Cerebellar cortex (tissue), 1 donor: ENCODE results near the gene TNS1.

ENCODE experiments used
- DNase-seq: peaks from one replicate; pipeline ENCODE4 v3.0.0-alpha.2; 2015; ENCODE audit warnings: low spot score

TNS1 gene

DNA sequence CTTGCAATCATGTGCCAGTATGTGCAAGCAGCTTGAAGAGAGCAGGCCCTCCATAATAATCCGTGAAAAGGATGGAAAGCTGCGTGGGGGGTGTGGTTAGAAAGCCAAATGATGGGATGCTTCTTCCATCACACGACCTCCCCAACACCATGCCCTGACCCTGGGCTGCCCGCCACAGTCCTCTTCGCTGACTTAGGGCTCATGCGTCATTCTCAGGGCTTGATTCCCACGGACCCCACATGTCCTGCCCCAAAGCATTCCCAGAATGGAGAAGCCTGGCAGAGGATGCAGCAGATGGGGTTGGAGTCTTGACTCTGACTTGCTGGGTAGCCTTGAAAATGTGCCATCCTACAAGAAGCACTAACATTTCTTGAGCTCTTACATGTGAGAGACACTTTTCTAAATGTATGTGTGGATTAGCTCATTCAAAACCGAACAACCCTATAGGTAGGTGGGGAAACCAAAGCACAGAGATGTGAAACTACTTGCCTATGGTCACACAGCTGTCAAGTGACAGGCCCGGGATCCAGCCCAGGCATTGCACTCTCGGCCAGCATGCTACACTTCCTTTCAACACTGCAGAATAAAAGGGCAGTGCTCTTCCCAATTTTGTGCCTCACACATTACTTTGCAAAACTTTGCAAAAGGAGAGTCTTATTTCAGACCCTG is 3.7 kb downstream of the TNS1 start:
- DNase-seq: no peak

DNA sequence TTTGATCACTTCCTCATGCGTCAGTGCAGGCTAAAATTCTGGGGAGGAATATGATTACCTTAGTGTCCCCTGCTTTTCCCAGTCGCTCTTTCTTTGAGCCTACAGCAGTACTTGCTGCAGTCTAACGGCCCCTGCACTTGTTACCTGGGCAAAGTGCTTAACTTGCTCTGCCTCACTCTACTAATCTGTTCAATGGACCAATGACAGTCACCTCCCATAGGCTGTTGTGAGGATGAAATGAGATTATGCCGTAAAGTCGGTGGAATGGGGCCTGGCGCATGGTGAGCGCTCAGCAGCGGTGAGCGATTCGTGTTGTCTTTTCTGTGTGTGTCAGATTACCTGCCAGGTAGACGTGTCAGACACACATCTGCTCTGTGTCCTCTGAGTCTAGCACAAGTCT is 5.3 kb downstream of the TNS1 start:
- no peak for DNase-seq

DNA sequence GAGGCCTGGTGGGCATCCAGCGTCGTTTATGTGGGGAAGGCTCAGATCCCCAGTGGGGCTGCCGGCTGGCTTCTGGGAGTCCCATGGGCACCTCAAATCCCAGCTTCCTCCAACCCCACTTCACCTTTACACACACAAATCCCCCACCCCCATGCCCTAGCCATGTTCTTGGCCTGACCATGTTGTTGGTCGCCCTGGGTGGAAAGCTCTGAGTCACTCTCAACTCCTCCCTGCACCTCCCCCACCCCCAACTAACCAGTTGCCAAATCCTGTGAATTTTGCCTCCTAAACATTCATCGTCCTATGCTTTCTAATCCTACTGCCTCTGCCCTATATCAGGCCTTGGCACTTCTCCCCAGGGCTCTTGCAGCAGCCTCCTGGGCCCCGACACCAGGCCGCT is 6.4 kb downstream of the TNS1 start:
- DNase-seq: no peak

DNA sequence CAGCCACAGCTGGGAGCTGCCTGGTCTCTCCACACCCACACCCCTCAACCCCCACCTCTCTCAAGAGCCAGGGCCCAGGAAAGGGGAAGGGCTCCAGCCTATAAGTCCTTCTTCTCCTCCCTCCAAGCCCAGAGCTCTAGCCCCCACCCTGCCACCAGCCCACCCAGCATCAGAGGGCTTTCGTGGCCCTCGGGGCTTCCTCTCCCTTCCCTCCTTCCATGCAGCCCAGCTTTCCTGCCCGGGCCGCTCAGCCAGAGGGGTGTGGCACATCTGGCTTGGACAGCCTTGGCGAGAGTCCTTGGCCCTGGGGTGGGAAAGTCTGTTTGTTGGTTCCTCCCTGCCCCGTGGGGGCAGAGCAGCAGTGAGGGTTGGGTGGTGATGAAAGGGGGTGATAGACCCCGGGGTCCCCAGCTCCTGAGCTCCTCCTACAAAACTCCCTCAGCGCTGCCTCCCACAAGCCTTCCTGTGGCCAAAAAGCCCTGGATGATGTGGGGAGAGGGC is 7.0 kb downstream of the TNS1 start:
- DNase-seq: no peak

DNA sequence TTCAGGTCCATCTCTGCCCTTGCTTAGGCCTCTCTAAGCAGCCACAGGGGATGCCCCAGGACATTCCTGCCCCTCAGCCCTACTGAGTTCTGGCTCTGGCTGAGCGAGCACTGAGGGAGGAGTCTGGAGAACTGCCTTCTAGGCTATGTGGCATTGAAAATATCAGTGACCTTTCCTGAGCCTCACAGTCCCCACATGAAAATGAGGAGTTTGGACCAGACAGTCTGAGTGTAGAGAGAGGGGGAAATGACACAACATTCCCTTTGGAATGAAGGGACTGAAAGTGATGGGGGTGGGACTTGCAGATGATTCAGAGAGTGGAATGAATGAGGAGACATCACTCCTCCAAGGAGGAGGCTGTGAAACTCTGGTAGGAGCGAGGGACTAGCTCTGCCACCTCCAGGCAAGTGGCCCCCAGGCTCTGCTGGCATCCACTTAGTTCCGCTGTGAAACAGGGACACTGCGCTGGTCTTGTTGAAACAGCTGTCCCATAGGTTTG is 8.0 kb downstream of the TNS1 start:
- no peak for DNase-seq

DNA sequence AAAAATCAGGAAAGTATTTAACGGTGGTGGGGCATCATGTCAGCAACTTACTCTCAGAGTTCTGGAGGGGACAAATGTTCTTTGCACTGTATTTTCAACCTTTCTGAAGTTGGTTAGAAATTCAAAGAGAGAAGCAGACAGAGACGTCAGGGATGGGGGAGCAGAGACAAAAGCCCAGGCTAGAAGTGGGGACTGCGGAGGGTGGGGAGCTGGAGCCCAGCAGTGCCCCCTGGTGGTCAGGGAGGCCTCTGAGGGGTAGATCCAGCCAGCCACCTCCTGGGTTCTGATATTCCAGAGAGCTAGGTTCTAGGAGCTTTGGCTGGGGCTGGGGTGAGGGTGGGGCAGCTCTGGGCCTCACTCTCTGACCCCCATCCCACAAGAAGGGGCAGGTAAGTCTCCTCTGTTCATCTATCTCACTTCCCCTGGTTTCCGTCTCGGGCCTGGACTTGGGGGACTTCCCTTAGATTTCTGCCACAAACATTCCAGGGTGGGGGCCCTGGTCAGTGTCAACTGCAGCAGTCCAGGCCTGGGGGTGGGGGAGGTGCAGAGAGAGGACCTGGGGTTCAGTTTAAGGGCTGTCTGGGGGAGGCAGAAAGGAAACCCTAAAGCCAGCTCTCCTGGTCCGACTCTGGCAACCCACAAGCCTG is 8.9 kb downstream of the TNS1 start:
- peak; percentile 12 for DNase-seq

DNA sequence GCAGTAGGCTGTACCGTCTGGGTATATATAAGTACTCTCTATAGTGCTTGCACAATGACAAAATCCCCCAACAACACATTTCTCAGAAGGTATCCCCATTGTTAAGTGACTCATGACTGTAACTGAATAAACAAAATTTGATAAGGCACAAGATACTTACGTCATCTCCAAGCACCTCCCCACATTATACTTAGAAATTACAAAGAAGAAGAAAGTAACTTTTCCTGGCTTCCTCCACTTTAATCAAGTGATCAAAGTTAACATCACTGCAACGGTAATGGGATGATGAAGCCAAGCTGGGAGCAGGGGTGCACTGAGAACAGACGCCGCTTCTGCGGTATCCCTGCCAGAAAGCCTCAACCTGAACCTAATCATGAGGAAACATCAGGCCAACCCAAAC is 9.7 kb downstream of the TNS1 start:
- DNase-seq: no peak

DNA sequence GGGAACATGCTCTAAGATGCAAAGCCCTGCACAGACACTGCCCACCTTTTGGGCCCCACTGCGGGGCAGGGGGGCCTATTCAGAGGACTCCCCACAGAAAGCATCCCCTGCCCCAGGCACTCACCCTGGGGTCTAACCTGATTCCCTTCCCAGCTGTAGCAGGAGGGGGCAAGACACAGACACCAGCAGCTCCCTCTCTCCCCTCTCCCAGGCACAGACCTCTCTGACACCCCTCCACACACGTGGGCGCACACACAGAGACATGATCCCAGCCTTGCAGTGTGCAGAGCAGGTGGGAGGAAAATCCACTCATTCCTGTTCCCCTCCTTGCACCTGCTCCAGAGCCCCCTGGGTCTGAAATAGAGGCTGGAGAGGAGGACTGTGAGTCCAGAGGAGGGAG is 10.7 kb downstream of the TNS1 start:
- no peak for DNase-seq

DNA sequence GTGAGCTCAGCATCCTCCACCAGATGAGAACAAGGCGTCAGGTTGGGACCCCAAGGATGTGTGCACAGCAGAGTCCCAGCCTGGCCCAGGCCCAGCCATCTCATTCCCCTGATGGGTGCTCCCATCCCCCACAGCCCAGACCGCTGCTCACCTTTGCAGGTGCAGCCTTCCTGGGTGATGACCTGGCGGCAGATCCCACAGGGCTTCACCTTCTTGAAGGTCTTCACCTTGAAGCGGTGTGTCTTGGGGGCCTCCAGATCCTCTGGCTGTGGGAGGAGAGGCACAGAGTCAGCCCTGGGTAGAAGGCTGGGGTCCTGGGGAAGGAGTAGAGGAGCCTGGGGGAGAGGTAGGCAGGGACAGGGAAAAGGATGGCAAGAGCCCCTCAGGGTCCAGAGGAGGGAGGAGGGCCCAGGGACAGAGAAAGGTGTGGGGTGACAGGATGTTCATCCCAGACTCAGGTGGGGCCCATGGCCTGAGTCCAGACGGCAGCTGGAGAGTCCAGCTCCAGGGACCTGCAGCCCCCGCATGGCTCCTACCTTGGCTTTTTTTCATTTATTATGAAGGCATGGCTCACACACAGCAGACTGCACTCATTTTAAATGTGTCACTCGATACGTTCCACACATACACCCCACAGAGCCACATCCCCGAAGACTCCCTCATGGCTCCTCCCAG is 11.9 kb downstream of the TNS1 start:
- no peak for DNase-seq

DNA sequence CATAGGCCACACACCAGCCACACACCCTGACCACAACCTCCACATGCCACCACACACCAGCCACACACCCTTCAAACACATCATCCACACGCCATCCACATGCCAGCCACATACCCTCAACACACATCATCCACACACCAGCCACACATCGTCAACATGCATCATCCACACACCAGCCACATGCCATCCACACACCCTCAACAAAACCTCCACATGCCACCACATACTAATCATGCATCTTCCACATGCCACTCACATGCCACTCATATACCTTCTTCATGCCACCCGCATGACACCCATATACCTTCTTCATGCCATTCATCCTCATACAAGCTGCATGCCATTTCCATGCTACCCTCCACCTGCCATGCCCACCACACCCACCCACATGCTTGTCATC is 12.4 kb downstream of the TNS1 start:
- DNase-seq: no peak

DNA sequence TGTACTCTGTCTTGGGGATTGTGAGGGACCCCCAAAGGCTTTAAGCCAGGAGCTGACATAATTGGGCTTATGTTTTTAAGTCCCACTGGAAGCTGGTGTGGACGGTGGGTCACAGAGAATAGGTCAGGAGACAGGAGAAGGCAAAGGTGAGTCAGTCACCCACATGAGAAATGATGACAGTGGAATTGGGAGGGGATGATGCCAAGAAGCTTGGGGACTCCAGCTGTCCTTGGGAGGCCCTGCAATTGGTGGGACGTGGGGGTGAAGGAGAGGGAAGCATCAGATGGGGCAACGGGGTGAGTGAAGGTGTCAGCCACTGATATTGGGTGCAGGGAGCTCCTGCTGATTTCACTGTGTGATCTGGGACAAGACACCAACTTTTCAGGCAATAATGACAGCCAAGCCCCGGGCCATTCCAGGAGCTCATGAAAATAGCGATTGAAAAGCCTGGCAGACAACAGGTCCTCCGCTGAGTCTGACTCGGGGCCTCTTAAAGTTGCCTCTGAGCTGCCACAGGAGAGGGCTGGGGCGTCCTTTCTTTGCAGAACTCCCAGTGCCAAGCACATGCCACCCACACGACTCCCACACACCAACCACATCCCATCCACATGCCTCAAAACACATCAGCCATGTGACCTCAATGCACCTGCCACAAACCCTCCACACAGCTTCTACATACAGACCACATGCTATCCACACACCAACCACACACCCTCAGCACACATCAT is 13.4 kb downstream of the TNS1 start:
- no peak for DNase-seq

DNA sequence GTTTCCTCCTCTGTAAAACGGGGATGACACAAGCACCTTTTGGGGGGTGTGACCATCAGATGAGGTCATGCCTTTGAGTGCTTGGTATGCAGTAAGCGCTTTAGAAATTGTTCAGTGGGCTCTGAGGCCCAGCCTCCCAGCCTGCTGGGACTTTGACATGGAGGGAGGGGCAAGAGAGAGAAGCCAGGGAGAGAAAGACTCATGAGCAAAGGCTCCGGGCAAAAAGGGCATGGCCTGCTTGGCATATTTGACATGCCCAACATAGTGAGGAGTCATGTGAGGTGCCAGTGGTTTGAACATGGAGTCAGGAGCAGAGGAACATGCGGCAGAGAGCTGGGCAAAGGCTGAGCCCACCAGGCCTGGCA is 14.0 kb downstream of the TNS1 start:
- no peak for DNase-seq

DNA sequence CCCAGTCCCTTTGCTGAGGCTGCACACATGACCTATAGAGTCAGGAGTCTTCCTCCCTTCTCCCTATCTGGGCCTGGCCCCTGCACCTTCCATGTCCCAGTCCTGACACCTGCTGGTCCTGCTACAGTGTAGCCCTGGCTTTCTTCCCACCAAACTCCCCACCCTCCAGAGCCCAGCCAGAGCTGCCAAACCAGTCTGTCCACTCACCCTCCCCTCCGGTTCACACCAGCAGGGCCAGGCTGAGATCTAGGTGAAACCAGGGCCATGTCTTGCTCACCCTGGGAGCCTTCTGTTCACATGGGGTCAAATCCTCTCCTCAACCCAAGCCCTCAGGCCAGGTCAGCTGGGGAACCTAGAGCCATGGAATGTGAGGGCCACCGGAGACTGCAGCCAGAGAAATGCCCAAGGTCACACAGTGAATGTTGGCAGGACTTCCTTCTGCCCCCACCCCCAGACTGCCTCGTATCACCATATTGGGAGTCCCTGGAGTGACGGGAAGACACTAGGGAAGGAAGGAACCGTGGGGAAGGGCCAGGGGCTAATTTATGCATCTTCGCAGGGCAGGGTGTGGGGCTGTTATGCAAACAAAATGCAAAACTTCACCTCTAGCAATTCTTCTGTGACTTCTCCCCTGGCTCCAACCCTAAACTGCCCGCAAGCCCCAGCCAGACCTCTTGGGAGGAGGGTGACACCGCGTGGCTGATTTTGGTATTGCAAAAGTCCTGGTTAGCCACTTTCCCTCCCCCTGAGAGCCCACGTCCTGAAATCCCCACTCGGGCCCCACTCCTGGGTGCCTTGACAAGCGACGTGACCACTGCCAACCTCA is 14.6 kb downstream of the TNS1 start:
- DNase-seq: peak; percentile 50

DNA sequence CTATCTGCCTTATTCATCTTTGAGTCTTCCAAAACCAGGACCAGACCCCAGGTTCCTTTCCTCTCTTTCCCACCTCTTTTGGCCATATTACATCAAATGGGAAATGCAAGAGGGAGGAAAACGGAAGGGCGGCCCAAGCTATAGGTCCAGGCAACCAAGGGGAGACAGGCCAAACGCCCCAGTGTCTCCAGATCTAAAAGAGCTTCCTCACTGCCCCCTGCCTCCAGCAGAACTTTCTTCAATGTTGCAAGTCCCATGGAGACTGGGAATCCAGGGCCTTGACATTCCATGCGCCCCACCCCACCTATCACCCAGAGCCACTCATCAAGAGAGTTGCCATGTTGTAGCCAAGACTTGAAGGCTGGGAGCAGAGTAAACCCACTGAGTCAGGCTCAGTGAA is 15.4 kb downstream of the TNS1 start:
- DNase-seq: no peak

DNA sequence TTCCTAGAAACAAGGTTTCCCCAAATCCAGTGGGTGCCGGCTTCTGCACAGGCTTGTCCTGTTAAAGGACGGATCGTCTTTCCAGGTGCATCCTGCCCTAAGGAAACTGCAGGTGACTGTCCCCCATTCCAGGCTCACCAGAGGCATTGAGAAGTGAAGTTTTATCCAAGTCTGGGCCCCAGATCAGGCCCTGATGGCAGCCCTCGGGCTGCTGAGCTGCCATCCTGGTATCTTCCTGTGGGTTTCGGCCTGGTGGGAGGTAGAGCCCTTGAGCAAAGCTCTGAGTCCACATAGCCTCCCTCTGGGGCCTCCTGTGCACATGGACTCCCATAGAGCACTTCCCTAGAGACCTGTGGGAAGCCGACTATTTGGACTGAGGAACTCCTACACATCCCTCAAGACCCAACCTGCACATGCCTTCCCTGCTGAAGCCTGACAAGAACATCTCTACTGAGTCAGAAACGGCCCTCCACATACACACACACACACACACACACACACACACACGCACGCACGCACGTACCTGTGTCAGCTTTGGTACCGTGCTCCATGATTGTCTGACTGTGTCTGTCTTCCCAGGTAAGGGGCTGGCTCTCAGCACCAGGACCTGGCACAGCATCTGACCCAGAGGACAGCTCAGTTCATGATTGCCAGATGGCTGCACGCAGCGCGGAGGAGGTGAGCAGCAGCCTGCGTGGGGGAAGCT is 16.4 kb downstream of the TNS1 start:
- no peak for DNase-seq

DNA sequence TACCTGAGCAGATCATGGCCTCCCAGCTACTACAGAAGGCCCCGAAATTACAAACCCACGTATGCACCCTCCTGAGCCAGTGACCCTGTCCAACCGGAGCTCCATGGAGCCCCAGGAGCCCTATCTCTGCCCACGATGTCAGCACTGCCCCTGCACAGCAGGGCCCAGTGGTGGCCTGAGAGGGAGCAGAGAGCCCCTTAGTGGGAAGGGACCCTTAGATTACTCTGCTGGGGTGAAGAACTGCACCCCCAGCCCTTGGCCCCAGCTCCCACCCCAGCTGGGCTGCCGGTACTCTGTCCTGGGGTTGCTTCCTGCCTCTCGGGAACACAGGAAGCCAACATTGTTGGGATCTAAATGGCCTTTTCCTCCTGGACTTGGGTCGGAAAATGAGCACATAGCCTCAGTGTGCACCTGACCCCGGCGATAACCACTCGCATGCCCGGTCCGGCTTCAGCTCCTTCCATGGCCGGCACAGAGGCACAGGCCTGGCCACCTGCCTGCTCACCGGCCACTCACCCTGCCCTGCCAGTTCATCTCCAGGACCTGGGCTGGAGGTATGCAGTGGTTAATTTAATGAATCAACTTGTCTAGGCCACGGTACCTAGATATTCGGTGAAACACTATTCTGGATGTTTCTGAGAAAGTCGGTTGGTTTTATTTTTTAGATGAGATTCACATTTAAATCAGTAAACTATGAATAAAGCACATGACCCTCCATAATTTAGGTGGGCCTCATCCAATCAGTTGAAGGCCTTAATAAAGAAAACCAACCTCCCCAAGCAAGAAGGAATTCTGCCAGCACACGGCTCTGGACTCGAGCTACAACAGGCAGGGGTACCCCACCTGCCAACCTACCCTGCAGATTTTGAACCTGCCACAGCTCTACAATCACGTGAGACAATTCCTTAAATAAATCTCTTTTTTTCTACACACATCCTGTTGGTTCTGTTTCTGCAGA is 19.2 kb downstream of the TNS1 start:
- DNase-seq: no peak

DNA sequence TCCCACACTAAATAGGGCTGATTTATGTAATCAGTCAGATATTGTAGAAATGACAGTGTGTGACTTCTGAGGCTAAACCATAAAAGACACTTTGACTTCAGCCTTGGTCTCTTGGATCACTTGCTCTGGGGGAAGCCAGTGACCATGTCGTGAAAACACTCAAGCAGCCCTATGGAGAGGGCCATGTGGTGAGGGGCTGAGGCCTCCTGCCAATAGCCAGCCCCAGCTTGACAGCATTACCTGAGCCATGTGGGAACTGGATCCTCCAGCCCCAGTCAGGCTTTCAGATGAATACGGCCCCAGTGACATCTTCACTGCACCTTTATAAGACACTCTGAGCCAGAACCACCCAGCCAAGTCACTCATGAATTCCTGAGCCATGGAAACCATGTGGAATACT is 20.8 kb downstream of the TNS1 start:
- DNase-seq: no peak

DNA sequence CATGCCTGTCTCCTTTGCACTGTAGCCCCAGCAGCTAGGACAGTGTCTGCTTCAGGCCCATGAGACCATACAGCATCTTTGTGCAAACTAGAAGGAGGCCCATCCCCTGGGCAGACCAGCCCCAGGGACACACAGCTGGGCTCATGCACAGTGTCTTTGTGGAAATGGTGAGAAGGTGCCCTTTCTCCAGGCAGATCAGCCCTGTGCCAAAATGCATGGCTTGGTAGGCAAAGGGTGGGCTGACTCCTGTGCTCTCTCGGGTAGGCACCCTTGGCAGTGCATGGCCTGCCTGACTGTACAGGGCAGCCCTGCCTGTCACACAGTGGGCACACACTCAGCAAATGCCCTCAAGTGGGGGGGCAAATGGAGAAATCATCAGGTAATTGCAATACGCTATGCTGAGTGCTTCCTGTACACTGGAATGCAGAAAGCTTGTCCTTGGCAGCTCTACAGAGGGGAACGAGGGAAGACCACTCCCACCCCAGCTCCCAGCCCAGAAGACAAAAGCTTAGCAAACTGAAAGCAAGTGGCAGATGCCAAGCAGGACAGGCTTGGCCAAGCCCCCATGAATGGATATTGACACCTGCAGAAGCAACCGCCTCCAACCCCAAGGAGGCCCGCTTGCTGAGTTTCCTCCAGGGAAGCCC is 21.6 kb downstream of the TNS1 start:
- DNase-seq: no peak

DNA sequence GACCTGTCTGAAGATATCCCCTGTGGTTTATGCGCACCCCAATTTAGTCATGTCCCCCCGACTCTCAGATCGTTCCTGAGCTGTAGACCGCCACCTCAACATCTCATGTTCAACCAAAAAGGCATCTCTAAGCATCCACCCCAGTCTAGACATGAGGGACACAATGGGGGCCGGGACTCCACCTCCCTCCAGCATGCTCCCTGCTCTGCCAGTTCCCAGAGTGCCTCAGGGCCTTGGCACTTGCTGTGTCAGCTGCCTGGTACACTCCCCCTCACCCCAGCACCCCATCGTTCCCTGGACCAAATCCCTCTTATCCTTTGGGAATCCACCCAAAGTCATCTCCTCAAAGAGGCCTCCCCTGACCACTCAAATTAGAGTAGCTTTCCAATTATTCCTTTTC is 22.2 kb downstream of the TNS1 start:
- DNase-seq: no peak
